ENCODE measurements around the gene TRIM32.
"Not testable (repeated sequence)": the region's sequence is repeated elsewhere in the genome, so short reads cannot be mapped to it uniquely, and the experiment has no call there.

Gene TRIM32

DNA sequence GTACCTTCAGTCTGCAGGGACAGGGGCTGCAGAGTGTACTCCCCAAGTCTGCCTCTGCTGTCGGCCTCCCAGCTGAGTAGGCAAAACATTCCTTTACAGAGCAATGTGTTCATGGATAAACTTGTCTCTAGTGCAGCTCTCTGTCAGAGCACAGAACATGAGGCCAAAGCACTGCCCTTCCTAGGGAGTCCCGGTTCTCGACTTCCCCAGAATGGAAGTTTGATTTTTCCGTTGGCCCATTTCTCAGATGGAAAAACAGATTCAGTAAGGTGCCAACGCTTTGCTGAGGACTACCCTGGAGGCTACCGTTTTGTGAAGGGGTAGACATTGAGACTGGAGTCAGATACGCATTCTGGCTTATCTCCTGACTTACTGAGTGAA is 422 bp upstream of the TRIM32 start:
- Histone ChIP-seq H3K4me3 (ENCODE audit: low read depth, low read length) (peak overlapping the region; percentile 61), H3K4me1 (ENCODE audit: control insufficient read depth, insufficient read depth, low read length) (peaks cover 5% of the 10 kb centered on the region), H3K9me3 (ENCODE audit: control insufficient read depth, insufficient read depth, low read length) (no peaks in the 10 kb centered on the region), H3K9ac (ENCODE audit: low read depth, low read length) (peak overlapping the region; percentile 55), H3K36me3 (ENCODE audit: control insufficient read depth, insufficient read depth, low read length) (no peaks in the 10 kb centered on the region), H3K27me3 (ENCODE audit: control insufficient read depth, insufficient read depth, low read length) (peaks cover 14% of the 10 kb centered on the region)

- Histone ChIP-seq H3K9me3 (ENCODE audit: control insufficient read depth, insufficient read depth, low read length) (no peaks in the 10 kb centered on the region), H3K27me3 (ENCODE audit: control insufficient read depth, insufficient read depth, low read length) (peaks cover 14% of the 10 kb centered on the region), H3K36me3 (ENCODE audit: control insufficient read depth, insufficient read depth, low read length) (no peaks in the 10 kb centered on the region), H3K4me3 (ENCODE audit: low read depth, low read length) (peak overlapping the region; percentile 72), H3K9ac (ENCODE audit: low read depth, low read length) (peak overlapping the region; percentile 6), H3K4me1 (ENCODE audit: control insufficient read depth, insufficient read depth, low read length) (peaks cover 5% of the 10 kb centered on the region)
Observed at GRCh38 chr9:116687754-116688135, 640 bp downstream of the TRIM32 start.

DNA sequence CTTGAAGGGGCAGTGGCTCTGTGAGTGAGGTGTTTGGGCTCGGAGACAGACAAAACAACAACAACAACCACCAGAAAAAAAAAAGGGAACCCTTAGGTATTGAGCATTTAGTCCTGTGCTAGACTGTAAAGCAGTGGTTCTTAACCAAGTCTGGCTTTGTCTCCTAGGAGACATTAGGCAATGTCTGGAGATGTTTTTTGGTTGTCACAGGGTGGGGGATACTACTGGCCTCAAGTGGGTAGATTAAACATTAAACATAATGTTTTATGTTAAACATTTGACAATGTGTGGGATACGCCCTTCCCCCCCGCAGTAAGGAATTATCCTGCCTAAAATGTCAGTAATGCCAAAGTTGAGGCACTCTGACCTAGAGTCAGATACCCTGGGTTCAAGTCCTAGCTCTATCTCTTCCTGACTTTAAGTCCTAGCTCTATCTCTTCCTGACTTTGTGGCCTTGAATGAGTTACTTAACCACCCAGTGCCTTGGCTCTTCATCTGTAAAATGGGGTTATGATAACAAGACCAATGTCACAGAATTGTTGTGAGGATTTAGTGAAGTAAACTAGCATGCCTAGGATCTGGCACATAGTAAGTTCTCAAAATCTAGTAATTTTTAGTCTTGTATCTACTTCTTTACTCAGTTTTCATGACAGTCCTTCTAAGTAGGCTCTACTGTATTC is 1.8 kb downstream of the TRIM32 start:
- H3K9ac ChIP-seq (ENCODE audit: low read depth, low read length): no peak overlapping the region
- H3K4me1 ChIP-seq (ENCODE audit: control insufficient read depth, insufficient read depth, low read length): peaks cover 5% of the 10 kb centered on the region
- H3K36me3 ChIP-seq (ENCODE audit: control insufficient read depth, insufficient read depth, low read length): no peaks in the 10 kb centered on the region
- peaks cover 14% of the 10 kb centered on the region for H3K27me3 ChIP-seq (ENCODE audit: control insufficient read depth, insufficient read depth, low read length)
- H3K9me3 ChIP-seq (ENCODE audit: control insufficient read depth, insufficient read depth, low read length): no peaks in the 10 kb centered on the region
- H3K4me3 ChIP-seq (ENCODE audit: low read depth, low read length): no peak overlapping the region

GRCh38 chr9:116689486-116690032 is 2.5 kb downstream of the TRIM32 start:
- H3K36me3 ChIP-seq (ENCODE audit: control insufficient read depth, insufficient read depth, low read length): no peaks in the 10 kb centered on the region
- H3K9me3 ChIP-seq (ENCODE audit: control insufficient read depth, insufficient read depth, low read length): no peaks in the 10 kb centered on the region
- H3K27me3 ChIP-seq (ENCODE audit: control insufficient read depth, insufficient read depth, low read length): peaks cover 14% of the 10 kb centered on the region
- H3K9ac ChIP-seq (ENCODE audit: low read depth, low read length): no peak overlapping the region
- H3K4me1 ChIP-seq (ENCODE audit: control insufficient read depth, insufficient read depth, low read length): peaks cover 5% of the 10 kb centered on the region
- H3K4me3 ChIP-seq (ENCODE audit: low read depth, low read length): no peak overlapping the region

- H3K9ac ChIP-seq (ENCODE audit: low read depth, low read length); H3K4me1 ChIP-seq (ENCODE audit: control insufficient read depth, insufficient read depth, low read length); H3K36me3 ChIP-seq (ENCODE audit: control insufficient read depth, insufficient read depth, low read length); H3K9me3 ChIP-seq (ENCODE audit: control insufficient read depth, insufficient read depth, low read length); H3K4me3 ChIP-seq (ENCODE audit: low read depth, low read length): not testable (repeated sequence)
- H3K27me3 ChIP-seq (ENCODE audit: control insufficient read depth, insufficient read depth, low read length): peaks cover 14% of the 10 kb centered on the region
Observed at GRCh38 chr9:116690805-116691204, 3.7 kb downstream of the TRIM32 start.

DNA sequence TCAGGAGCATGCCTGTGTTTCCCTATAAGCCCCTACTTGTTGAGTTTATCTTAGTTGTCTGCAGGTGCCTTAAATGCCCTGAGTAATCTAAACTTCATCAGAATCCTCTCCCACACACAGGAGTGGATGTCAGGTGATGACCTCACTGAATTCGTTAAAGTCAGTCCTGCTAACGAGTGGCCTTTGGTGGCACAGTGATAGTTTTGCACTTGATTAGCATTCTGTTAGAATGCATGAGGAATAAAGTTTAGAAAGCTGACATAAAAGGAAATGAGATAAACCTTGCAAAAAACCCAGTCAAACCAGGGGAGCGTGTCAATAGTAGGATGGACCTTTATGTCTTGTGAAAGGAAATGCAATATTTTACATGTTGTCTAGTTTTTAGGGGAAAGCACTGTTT is 4.5 kb downstream of the TRIM32 start:
- Histone ChIP-seq H3K4me1 (ENCODE audit: control insufficient read depth, insufficient read depth, low read length) (peaks cover 5% of the 10 kb centered on the region), H3K9ac (ENCODE audit: low read depth, low read length) (no peak overlapping the region), H3K27me3 (ENCODE audit: control insufficient read depth, insufficient read depth, low read length) (peaks cover 8% of the 10 kb centered on the region), H3K36me3 (ENCODE audit: control insufficient read depth, insufficient read depth, low read length) (no peaks in the 10 kb centered on the region), H3K4me3 (ENCODE audit: low read depth, low read length) (no peak overlapping the region), H3K9me3 (ENCODE audit: control insufficient read depth, insufficient read depth, low read length) (no peaks in the 10 kb centered on the region)

DNA sequence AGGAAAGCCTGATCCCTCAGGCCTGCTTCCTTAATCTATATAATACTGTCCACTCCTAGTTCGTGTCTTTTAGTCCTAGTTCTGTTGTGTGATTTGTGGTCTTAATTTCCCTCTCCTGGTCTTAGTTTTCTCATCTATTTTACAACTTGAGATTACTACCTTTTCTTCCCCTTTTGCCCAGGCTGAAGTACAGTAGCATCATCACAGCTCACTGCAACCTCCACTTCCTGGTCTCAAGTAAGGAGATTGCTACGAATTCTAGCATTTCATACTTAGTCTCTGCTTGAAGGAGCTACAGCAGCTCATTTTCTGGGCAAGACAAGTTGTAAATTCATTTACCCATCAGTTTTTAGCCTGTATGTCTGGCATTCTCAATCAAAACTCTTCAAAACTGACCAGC is 5.5 kb downstream of the TRIM32 start:
- Histone ChIP-seq H3K36me3 (ENCODE audit: control insufficient read depth, insufficient read depth, low read length) (peaks cover under 1% of the 10 kb centered on the region), H3K27me3 (ENCODE audit: control insufficient read depth, insufficient read depth, low read length) (peaks cover 7% of the 10 kb centered on the region), H3K9ac (ENCODE audit: low read depth, low read length) (no peak overlapping the region), H3K4me3 (ENCODE audit: low read depth, low read length) (no peak overlapping the region), H3K9me3 (ENCODE audit: control insufficient read depth, insufficient read depth, low read length) (no peaks in the 10 kb centered on the region), H3K4me1 (ENCODE audit: control insufficient read depth, insufficient read depth, low read length) (peaks cover 5% of the 10 kb centered on the region)

GRCh38 chr9:116693233-116693731 is 6.2 kb downstream of the TRIM32 start:
- no peak overlapping the region for H3K4me3 ChIP-seq (ENCODE audit: low read depth, low read length)
- H3K27me3 ChIP-seq (ENCODE audit: control insufficient read depth, insufficient read depth, low read length): no peaks in the 10 kb centered on the region
- no peak overlapping the region for H3K9ac ChIP-seq (ENCODE audit: low read depth, low read length)
- H3K9me3 ChIP-seq (ENCODE audit: control insufficient read depth, insufficient read depth, low read length): no peaks in the 10 kb centered on the region
- H3K4me1 ChIP-seq (ENCODE audit: control insufficient read depth, insufficient read depth, low read length): peaks cover 5% of the 10 kb centered on the region
- H3K36me3 ChIP-seq (ENCODE audit: control insufficient read depth, insufficient read depth, low read length): peaks cover 7% of the 10 kb centered on the region

DNA sequence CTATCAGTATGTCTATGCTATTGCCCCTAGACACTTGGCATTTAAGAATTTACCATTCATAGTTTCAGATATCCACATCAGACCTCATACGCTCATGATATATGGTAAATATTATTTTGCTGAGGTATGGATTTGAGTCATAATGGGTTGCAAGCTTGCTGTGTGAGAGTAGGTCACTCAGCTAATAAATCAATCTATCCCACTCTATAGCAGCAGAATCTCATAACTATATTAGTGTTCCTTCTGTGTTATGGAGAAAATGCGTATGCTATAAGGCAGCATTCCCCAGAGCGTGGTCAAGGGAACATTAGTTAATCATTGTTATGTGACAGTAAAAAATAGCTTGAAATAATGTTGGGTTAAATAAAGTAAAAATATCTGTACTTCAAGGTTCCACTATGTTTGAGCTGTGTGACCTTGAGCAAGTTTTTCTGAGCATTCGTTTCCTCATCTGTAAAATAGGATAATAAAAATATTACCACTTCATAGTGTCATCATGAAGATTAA is 7.7 kb downstream of the TRIM32 start:
- Histone ChIP-seq H3K9ac (ENCODE audit: low read depth, low read length) (no peak overlapping the region), H3K4me3 (ENCODE audit: low read depth, low read length) (no peak overlapping the region), H3K36me3 (ENCODE audit: control insufficient read depth, insufficient read depth, low read length) (peaks cover 21% of the 10 kb centered on the region), H3K9me3 (ENCODE audit: control insufficient read depth, insufficient read depth, low read length) (no peaks in the 10 kb centered on the region), H3K27me3 (ENCODE audit: control insufficient read depth, insufficient read depth, low read length) (no peaks in the 10 kb centered on the region), H3K4me1 (ENCODE audit: control insufficient read depth, insufficient read depth, low read length) (no peaks in the 10 kb centered on the region)

DNA sequence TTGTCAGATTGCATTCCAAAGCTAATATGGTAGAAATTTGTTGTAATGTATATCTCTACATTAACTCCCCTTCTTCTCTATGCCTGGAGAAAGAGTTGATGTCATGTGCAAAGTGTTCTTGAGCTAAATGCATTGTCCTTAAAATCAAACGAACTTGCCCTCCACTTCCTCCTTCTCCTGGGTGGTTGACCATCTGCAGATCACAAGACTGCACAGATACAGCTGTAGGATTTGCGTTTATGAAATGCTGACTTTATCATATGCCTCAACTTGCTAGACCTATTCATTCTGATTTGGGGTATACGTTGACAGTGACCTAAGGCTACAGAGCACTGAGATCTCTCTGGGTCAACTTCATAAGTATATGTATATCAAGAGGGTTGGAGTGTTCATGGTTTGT is 8.3 kb downstream of the TRIM32 start:
- H3K4me3 ChIP-seq (ENCODE audit: low read depth, low read length): no peak overlapping the region
- H3K36me3 ChIP-seq (ENCODE audit: control insufficient read depth, insufficient read depth, low read length): peaks cover 21% of the 10 kb centered on the region
- no peaks in the 10 kb centered on the region for H3K9me3 ChIP-seq (ENCODE audit: control insufficient read depth, insufficient read depth, low read length)
- no peaks in the 10 kb centered on the region for H3K27me3 ChIP-seq (ENCODE audit: control insufficient read depth, insufficient read depth, low read length)
- no peaks in the 10 kb centered on the region for H3K4me1 ChIP-seq (ENCODE audit: control insufficient read depth, insufficient read depth, low read length)
- no peak overlapping the region for H3K9ac ChIP-seq (ENCODE audit: low read depth, low read length)

- no peaks in the 10 kb centered on the region for H3K4me1 ChIP-seq (ENCODE audit: control insufficient read depth, insufficient read depth, low read length)
- no peaks in the 10 kb centered on the region for H3K9me3 ChIP-seq (ENCODE audit: control insufficient read depth, insufficient read depth, low read length)
- peaks cover 21% of the 10 kb centered on the region for H3K36me3 ChIP-seq (ENCODE audit: control insufficient read depth, insufficient read depth, low read length)
Observed at GRCh38 chr9:116697362-116697761, 10.3 kb downstream of the TRIM32 start.

GRCh38 chr9:116697887-116698286 is 10.8 kb downstream of the TRIM32 start:
- no peak overlapping the region for H3K9ac ChIP-seq (ENCODE audit: low read depth, low read length)
- H3K9me3 ChIP-seq (ENCODE audit: control insufficient read depth, insufficient read depth, low read length): no peaks in the 10 kb centered on the region
- H3K4me1 ChIP-seq (ENCODE audit: control insufficient read depth, insufficient read depth, low read length): no peaks in the 10 kb centered on the region
- H3K4me3 ChIP-seq (ENCODE audit: low read depth, low read length): no peak overlapping the region
- H3K27me3 ChIP-seq (ENCODE audit: control insufficient read depth, insufficient read depth, low read length): no peaks in the 10 kb centered on the region
- H3K36me3 ChIP-seq (ENCODE audit: control insufficient read depth, insufficient read depth, low read length): peaks cover 21% of the 10 kb centered on the region

More at GRCh38 chr9:116697362-116697761, 10.3 kb downstream of the TRIM32 start:
- H3K27me3 ChIP-seq (ENCODE audit: control insufficient read depth, insufficient read depth, low read length): no peaks in the 10 kb centered on the region
- no peak overlapping the region for H3K4me3 ChIP-seq (ENCODE audit: low read depth, low read length)
- H3K9ac ChIP-seq (ENCODE audit: low read depth, low read length): no peak overlapping the region

Data from iPS-15b (cell line).